WI38 (cell line): ENCODE data around the gene ARSA.

Experiments
- H3K4me3 ChIP-seq: 2 replicates; pipeline ENCODE4 v1.5.1; 2011; ENCODE audit warnings: low read depth, mild to moderate bottlenecking, control low read depth, low read length
- TF ChIP-seq, protein P1 (sequence below): IDR thresholded peaks from 2 replicates; pipeline ENCODE4 v1.5.1; 2012; ENCODE audit warnings: low read depth, mild to moderate bottlenecking, control low read depth, low read length

Gene ARSA

DNA sequence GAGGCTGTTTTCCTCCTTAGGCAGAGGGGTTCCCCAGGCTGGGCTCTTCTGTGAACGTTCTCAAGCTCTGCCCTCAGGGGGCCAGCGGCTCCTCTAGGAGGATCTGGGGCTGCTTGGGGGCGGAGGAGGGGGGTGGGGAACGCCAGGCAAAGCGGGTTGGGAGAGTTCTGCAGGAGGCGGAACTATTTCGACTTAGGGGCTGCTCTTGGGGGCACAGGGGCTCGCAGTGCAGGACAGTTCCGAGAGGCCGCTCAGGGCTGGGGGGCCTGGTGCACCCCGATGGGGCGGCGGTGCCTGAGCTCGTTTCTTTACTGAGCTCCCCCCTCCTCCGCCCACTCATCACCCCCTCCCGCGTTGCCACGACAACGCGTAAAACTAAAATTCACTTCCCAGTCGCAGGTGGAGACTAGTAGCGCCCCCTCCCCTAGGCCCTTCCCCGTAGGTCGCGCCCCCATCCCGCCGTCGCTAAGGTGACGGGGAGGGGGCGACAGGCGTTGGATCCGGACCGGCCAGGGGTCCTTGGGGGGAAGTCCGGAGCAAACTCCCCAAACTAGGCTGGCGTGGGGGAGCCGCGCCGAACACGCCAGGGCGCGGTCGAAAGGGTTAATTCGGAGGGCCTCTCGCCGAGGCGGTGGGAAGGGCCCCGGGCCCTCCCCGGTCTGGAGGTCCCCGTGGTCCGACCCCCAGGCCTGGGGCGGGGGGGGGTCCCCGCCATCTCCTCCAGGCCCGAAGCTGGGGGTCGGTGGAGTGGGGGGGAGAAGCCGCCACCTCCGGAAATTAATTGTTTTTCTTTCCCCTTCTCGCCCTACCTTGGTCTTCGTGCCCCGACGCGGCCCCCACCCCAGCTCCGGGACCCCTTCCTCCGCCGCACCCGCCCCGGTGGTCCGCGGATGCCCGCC, 45.5 kb upstream of the ARSA start:
- TF ChIP-seq, protein P1, sequence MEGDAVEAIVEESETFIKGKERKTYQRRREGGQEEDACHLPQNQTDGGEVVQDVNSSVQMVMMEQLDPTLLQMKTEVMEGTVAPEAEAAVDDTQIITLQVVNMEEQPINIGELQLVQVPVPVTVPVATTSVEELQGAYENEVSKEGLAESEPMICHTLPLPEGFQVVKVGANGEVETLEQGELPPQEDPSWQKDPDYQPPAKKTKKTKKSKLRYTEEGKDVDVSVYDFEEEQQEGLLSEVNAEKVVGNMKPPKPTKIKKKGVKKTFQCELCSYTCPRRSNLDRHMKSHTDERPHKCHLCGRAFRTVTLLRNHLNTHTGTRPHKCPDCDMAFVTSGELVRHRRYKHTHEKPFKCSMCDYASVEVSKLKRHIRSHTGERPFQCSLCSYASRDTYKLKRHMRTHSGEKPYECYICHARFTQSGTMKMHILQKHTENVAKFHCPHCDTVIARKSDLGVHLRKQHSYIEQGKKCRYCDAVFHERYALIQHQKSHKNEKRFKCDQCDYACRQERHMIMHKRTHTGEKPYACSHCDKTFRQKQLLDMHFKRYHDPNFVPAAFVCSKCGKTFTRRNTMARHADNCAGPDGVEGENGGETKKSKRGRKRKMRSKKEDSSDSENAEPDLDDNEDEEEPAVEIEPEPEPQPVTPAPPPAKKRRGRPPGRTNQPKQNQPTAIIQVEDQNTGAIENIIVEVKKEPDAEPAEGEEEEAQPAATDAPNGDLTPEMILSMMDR, result no peak
- H3K4me3 ChIP-seq, result no peak overlapping the region

DNA sequence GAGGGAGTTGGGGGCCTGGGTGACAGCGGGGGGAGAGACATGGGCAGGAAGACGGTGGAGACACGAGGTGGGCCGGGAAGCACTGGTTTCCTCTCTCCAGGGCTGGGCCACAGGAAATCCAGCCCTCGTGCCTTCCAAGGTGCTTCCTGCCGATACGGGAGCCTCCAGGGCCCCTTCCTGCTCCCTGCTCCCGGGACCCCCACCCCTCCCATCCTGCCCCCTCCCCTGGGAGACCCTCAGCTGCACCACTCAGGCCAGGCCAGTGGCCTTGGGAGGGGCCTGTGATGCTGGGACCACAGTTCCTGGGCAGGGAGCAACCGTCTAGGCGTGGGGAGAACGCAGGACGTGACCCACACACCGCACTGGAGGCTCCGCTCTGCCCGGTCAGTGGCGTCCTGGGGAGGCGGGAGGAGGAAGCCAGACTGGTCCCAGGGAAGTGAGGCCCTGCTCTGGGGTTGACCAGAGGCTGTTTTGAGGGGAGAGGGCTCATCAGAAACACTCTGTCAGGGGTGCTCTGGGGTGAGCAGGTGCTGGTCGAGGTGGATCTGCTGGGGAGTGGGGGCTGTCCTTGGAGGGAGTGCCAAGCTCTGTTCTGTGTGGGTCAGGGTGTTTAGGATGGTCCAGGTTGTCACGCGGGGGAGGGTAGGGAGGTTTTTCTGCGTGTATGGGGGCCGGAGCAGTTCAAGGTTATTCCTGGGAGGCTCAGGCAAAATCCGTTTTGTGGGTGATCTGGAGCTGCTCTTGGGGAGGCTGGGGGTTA, 44.7 kb upstream of the ARSA start, which contains the start of gene SHANK3:
Gene SHANK3 (plus strand): TSS at position 353 of the 760 bp plus-strand sequence.
- TF ChIP-seq, protein P1, result no peak
- no peak within 1 kb of the TSS for H3K4me3 ChIP-seq

DNA sequence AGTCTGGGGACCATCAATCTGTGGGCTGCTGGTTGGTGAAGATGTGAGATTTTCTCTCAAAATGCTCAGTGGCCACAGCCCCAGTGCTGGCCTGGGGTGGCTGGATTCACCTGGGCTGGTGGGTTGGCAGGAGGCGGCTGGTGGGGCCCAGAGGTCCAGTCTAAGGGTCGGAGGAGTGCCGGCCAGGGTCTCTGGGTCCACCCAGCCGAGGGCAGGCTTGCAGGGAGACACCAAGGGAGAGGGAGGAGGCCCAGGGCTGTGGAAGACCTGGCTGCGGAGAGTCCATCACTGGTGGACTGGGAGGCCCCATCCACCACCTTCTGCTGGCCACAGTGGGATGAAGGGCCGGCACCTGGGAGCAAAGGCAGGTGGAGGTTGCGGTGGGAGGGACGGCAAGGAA, 44.1 kb upstream of the ARSA start:
- TF ChIP-seq, protein P1, result no peak
- H3K4me3 ChIP-seq, result no peak overlapping the region

DNA sequence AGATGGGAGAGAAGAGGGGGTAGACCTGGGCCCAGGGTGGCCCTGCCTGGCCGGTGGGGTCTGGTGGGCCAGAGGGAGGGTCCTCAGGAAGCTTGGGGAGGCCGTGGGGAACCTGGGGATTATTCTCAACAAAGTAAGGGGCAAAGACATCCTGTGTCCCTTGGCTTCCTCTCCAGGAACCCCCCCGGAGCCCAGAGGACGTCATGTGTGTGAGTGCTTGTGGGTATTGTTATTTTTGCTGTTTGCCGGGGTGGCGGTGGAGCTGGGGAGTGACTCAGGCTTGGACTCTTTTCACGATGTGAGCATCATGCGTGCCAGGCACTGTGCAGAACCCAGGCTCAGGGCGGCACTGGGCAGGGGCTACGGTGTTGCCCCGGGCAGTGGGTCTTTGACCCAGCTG, 43.7 kb upstream of the ARSA start:
- H3K4me3 ChIP-seq, result no peak overlapping the region
- TF ChIP-seq, protein P1, result no peak

DNA sequence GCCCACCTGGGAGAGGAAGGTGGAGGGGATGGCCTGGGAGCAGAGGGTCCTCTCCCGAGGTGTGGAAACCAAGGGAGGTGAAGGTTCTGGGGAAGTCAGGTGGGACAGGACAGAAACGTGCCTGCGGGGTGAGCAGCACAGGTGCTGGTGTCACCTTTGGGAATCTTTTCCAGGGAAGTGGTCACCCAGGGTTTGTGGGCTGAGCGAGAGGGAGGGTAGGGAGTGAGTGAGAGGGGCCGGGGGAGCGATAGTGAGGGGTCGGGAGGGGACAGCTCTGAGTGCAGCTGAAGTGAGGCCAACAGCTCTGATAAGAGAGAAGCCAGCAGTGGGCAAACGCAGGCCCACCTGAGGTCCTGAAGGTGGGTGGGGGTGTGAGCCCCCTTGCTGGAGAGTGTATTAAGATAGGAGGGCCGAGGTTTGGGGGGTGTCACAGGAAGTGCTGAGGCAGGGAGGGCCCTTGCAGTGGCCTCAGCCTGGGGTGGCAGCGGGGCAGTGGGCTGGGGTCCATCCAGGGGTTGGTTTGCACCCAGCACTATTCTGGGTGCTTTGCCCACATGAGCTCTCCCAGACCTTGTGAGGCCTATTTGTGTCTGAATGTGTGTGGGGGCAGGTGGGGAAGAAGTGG, 43.1 kb upstream of the ARSA start:
- TF ChIP-seq, protein P1, result no peak
- no peak overlapping the region for H3K4me3 ChIP-seq

DNA sequence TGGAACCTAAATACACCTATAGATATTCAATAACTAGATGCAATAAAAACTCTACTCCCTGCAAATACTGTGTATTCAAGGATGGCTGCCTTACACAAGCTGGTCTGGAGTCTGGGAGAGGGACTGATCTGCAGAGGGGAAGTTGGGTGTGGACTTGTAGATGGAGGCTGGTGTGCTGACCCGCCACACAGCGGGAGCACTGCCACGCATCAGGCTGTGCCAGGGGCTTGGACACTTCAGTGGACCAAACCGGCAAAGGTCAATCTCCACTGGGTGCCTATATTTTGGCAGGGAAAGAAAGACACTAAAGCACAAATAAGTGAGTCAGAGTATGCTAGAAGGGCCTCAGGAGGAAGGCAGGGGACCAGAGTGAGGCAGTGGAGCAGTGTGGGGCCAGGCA, 42.6 kb upstream of the ARSA start:
- TF ChIP-seq, protein P1, result no peak
- H3K4me3 ChIP-seq, result no peak overlapping the region

DNA sequence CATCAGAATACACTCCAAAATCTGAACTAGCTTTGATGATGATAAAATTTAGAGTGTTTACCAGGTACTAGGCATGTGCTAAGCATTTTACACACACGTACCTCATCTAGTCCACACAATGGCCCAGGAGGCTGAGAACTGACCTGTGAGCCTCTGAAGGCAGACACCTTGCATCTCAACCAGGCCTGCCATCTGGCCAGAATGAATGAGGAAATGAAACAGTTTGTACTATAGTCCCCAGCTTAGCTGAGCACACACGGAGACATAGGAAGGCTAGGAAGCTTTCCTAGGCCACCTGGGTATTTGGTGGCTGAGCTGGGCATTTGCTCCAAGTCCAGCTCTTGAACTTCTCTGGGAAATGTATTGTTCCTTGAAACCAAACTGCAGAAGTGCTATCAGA, 37.8 kb upstream of the ARSA start:
- H3K4me3 ChIP-seq, result no peak overlapping the region
- TF ChIP-seq, protein P1, result no peak
